Retina (tissue), 1 donor: ENCODE measurements around the gene DRGX.

Experiments used
- DNase-seq: peaks from one replicate; pipeline ENCODE4 v3.0.0-alpha.2; 2016

DRGX gene

DNA sequence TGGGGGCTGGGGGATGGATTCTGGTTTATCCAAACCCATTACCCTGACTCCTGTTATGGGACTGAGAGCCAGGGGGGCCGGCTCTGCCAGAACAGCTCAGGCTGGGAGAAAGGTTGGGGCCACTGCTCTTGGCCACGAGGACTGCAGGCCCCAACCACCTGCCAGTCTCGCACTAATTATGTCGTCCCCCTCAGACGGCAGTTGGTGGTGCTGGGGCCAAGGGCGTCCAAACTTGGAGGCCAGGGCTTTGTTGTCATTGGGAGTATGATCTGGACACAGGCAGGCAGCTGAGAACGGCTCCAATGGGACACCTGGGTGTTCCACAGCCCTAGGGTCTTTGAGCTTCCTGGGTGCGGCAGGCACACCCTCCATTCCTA, 34.7 kb downstream of the DRGX start:
- no peak for DNase-seq

- DNase-seq = no peak
These were observed 35.4 kb downstream of the DRGX start for GRCh38 chr10:49360271-49361177.

DNA sequence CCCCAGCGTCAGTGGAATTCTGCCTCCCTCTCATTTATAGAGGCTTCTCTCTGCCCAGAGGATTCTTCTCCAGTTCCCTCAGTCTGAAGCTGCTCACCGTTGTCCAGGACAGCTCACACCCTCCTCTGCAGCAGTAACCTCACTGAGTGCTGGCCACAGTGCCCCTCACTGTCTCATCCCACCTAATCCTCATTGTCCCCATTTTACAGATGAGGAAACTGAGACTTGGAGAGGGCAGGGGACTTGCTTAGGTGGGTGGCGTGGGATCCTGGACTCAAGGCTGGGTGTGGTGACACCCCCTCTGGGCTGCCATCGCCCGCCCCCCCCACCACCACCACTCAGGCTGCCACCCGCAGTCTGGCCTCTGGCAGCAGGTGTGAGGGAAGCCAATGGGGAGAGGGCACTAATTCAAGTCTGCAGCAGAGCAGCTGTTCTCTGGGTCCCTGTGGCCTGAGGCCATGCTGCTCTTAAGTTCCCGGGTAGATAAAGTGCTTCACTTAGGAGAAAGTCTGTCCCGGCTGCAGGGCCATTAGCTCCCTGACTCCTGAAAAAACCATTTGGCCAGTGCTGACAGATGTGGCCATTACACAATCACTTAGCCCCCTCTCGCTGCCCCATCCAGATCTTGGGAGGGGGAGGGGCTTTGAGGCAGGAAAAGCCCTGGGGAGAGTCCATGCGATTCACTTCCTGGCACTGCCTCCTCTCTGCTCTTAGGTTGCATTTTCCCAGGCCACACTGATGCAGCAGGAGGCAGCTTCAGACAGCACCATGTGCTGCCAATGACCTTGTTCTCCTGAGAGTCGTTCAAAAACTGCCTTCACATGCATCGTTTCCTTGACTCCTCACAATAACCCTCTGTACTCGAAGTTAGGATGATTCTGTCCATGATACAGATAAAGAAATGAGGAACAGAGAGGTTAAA, 36.3 kb downstream of the DRGX start:
- DNase-seq = peak; percentile 56

DNA sequence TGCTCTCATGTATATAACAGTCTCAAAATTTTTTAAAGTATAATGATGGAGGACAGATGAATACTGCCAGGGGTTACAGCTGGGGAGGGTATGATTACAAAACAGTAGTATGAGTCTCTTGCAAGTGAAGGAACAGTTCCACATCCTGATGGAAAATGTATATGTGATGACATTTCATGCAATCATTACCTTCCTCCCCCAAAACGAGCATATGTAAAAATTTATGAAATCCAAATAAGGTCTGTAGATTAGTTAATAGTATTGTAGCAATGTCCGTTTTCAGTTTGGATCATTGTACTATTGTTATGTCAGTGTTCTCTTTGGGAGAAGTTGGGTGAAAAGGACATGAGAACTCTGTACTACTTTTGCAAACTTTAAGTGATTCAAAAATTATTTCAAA, 38.0 kb downstream of the DRGX start:
- DNase-seq = no peak

- DNase-seq = no peak
These were observed 38.9 kb downstream of the DRGX start for GRCh38 chr10:49356944-49357343.

DNA sequence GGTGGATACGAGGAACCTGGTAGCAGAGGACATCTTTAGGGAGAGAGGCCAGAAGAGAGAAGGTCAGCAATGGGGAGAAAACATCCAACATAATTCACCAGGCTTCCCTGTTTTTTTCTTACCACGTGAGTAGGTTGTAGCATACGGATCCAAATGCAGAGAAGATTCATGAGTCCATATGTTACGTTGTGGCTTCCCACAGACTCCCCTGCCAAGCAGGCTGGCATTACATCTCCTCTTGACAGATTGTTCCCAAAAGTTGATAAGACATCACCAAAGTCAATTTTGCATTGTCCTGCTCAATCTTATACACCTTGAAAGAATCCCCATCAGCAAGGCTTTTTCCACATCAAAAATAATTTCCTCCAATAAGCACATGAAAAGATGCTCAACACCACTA, 39.7 kb downstream of the DRGX start:
- DNase-seq = no peak

DNA sequence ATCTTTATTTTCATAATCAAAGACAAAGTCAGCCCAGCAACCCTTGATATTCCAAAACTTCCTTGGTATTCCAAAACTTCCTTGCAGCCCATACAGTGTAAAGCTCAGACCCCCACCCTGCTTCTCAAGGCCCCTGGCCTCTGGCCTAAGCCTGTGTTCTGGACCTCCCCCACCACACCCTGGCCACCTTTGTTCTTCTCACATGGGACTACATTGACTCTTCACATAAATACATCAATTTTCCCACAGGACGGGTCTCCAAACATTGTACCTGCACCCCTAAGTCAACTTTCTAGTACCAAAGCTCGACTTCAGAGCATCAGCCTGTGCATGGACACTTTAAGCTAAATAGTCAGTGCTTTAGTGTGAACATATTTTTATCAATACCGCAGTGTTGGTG, 40.7 kb downstream of the DRGX start:
- DNase-seq = no peak

DNA sequence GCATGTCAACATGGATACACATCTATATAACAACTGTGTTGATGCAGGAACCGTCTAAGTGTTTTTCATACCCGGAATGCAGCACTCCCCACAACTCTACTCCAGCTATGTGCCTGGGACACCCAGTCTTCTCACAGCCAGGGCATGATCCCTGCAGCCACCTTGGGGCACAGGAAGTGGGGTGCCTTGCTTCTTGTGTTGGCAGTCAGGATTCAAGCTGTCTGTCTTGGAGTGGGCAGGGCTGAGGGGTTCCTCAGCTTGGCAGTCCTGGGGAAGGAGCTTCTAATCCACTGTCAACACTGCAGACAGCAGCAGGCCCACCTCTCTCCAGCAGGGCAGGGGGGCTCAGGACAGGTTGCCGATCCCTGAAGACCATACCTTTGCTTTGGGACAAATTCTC, 41.3 kb downstream of the DRGX start:
- no peak for DNase-seq

GRCh38 chr10:49353895-49354566, 41.9 kb downstream of the DRGX start:
- no peak for DNase-seq

- DNase-seq = no peak
These were observed 42.6 kb downstream of the DRGX start for GRCh38 chr10:49353026-49353894.

- no peak for DNase-seq
These were observed 43.6 kb downstream of the DRGX start for GRCh38 chr10:49352323-49352722.

DNA sequence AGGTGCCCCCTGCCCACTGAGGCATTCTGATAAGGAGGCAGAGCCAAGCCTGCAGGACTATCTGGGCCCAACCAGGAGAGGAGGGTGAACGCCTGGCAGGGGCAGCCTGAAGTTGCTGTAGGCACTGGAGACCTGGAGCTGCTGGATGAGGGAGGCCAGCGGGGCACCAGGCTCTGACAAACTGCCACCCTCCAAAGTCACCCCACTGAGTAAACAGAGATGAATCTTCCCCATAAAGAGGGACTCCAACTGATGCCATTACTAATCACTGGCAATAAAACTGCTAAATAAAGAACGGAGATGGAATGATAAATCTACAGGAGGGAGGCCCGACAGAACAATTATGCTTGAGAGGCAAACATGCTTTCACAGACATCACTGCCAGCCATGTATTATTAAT, 44.2 kb downstream of the DRGX start:
- no peak for DNase-seq

DNA sequence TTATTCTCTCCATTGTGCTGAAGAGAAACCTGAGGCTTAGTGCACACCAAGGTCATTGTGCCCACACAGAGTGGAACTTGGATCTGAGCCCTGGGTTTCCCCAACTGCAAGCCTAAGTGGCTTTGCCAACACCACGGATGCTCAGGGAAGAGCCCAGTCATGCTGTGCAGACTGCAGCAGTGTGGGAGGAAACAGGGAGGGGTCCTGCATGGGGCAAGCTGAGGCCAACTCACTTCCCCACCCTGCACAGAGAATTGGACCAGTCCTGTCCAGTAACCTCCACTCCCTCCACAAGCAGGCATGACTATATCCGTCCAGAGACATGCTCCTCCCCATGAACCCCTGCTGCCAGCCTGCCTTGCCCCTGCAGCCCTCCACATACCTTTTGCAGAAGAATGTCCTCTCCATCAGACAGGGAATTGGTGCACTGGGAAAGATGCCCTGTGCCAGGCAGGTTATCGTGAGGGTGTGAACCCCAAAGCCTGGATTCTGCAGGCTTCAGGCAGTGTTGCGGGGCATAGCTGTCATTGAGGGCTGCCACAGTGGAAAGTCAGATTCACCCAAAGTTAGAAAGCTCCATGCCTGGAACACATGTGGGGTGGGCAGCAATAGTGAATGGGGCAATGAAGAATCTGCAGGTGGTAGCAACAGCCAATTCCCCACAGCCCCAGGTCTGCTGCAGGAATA, 44.9 kb downstream of the DRGX start:
- no peak for DNase-seq

GRCh38 chr10:49350138-49350537, 45.8 kb downstream of the DRGX start:
- DNase-seq = no peak

DNA sequence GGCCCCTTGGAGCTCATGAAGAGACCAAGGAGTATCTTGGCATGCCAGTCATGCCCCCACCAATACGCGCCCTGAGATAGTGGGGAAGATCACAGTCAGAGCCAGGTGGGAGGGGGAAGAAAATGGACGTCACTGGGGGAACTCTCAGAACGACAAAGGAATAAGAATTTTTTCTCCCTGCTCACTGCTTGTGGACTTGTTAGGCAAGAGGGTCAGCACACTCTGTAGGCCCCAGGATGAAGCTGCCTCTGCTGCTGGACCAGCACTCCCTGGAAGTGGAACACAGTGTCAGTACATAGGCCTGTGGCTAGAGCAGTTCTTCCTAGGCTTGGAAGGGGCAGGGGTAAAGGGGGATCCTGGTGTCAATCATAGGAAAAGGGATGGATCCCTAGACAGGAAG, 46.5 kb downstream of the DRGX start:
- no peak for DNase-seq

DNA sequence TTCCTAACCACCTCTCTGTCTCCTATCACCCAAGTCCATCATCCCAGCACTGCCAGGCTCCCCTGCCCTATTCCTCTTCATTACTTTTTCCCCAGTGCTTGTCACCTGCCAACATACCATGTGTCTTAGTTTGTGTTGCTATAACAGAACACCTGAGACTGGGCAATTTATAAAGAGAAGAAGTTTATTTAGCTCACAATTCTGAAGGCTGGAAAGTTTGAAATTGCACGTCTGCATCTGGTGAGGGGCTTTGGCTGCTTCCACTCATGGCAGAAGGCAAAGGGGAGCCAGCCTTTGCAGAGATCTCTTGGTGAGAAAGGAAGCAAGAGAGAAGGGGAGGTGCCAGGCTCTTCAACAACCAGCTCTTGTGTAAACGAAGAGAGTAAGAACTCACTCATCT, 47.3 kb downstream of the DRGX start:
- DNase-seq = no peak

DNA sequence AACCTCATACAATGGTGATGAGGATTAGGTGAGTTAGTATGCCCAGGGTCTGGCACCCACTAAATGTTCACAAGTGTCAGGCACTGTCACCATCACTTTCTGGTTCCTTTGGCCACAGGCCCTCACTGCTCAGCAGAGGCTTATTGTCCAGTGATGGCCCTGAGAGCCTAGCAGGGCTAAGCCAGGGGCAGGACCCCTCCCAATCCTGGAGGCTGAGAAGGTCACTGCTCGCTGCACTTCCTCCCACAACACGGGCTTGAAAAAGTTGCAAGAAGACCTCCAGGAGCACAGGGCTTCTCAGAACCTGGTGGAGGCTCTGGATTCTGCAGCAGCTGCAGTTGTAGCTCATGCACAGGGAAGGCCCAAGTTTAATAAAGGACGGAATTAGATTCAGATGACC, 48.1 kb downstream of the DRGX start:
- no peak for DNase-seq

GRCh38 chr10:49347342-49347741, 48.5 kb downstream of the DRGX start:
- no peak for DNase-seq

GRCh38 chr10:49344840-49345239, 51.0 kb downstream of the DRGX start:
- DNase-seq = no peak

DNA sequence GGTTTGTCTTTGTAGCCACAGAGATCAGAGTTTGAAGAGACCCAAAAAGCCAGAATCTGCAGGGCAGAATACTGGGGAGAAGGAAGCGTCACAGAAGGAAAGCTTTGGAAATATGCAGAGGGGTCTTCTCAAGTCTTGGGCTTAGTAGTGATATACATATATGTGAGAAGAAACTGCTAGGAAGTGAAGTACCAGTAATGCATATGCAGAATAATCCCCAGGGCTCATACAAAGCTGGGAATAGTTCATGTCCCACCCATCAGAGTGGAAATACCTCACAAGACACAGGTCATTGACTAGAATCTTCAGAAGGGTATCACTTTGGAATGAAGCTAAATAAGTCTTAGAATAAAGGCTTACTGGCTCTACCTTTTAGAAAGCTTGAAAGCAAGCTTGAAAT, 57.3 kb downstream of the DRGX start:
- no peak for DNase-seq

DNA sequence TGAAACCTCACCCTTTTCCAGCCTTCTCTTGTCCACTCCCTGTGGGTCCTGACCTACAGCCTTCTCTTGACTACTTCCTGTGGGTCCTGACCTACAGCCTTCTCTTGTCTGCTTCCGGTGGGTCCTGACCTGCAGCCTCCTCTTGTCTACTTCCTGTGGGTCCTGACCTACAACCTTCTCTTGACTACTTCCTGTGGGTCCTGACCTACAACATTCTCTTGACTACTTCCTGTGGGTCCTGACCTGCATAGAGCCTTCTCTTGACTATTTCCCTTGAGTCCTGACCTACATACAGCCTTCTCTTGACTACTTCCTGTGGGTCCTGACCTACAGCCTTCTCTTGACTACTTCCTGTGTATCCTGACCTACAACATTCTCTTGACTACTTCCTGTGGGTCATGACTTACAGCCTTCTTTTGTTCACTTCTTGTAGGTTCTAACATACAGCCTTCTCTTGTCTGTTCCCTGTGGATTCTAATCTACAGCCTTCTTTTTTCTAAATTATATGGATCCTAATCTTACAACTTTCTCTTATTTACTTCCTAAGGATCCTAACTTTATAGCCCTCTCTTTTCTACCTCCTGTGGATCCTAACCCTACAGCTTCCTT, 60.4 kb downstream of the DRGX start:
- DNase-seq = no peak
